HG02973 (cell line): Measurements from ENCODE around the gene C1orf122.
"Not testable (repeated sequence)": the region's sequence is repeated elsewhere in the genome, so short reads cannot be mapped to it uniquely, and the experiment has no call there.

Source experiments
- ATAC-seq: cut with Tn5 transposase; IDR thresholded peaks from one replicate; pipeline ENCODE4 v1.9.1; 2021; ENCODE audit warnings: moderate library complexity; ENCODE audit not compliant: unreplicated experiment

C1orf122 gene

DNA sequence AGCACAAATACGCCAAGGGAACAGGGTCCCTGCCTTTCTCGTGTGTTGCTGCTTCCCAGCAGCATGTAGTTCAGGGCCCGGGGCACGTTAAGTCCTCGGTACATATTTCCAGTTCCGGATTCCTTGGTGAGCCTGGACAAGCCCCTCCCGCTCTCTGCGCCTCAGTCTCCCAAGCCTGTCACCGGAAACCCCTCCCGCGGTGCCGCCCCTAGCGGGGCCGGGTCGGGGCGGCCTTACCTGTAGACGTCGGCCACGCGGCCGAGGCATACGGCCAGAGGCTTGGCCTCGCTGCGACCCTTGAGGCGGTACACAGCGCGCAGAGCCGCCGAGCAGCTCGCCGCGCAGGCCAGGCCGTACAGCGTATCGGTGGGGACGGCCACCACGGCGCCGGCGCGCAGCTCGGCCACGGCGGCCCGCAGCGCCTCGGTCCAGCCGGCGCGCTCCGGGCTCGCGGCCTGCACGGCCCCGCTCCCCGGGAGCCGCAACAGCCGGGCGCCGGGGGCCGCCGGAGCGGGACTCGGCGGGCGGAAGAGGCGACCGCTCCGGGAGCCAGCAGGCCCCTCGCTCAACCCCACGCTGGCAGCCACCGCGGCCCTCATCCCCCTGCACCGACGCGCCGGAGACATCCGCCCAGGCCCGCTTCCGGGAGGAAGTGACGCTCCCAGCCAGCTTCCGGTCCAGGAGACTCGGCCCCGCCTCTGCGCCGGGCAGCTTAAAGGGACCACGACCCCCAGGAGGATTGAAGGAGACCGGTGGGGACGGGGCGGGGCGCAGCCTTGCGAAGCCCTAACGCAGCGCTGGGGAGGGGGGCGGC, at the start of gene C1orf122, which contains the start of gene YRDC:
C1orf122 (plus strand) TSS at position 236 of the 814 bp plus-strand sequence. CDS start 615 bp downstream, outside the sequence.
YRDC (minus strand) TSS at position 654 of the 814 bp plus-strand sequence; CDS start at position 626, 28 bp downstream.
- peak; percentile 72 for ATAC-seq

DNA sequence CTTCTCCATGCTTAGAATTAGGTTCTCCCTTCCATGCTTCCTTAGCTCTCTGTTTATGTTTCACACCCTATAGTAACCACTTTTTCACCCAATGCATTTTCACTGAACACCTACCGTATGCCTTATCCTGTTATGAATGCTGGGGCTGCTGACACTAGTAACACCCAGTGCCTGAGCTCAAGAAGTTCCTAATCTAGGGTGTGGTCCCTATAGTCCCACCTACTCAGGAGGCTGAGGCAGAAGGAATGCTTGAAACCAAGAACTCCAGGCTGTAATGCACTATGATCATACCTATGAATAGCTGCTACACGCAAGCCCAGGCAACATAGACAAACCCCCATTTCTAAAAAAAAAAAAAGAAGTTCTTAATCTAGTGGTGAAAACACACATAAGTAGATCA, 48.1 kb upstream of the C1orf122 start:
- no peak for ATAC-seq

DNA sequence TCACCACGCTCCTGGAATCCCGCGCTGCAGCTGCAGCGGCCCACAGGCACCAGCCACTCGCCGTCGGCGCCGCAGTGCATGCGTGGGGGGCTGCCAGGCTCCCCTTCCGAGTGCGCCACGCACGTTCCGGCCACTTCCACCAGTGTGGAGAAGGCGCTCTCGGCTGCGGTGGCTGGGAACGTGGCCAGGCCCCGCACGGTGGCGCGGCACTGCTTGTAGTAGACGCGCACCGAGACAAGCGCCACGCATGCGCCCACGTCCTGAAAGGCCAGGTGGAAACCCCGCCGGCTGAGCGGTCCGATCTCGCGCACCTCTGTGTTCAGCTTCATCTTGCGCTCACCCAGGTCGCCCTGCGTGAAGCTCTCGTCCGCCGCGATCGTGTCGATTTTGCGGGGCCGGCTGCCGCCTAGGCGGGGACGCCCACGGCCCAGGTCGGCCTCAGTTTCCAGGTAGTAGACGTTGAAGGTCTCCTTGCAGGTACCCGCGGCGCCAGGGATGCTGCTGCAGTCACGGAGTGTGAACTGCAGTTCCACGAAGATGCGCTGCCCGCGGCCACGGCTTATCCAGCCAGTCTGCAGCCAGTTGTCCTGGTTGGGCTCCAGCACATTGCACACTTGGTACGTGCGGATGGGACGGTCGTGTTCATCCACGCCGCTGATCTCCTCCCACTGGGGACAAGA, 46.0 kb upstream of the C1orf122 start:
- no peak for ATAC-seq

DNA sequence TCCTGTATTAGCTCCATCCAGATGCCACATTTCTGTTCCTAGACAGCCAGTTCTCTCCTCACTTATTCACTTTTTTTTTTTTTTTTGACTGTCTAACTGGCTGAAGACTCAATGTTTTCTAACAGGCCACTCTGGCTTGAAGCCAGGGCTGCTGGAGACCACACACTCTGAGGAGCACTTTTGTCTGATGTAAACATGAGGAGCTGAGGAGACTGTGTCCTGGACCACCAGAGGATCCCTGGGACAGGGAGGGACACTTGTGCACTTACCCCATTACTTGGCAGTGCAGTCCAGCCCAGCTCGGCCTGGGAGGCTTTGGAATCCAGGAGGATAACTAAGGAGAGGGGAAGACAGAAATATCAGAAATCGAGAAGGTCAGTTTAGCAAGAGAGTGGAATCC, 45.1 kb upstream of the C1orf122 start:
- no peak for ATAC-seq

DNA sequence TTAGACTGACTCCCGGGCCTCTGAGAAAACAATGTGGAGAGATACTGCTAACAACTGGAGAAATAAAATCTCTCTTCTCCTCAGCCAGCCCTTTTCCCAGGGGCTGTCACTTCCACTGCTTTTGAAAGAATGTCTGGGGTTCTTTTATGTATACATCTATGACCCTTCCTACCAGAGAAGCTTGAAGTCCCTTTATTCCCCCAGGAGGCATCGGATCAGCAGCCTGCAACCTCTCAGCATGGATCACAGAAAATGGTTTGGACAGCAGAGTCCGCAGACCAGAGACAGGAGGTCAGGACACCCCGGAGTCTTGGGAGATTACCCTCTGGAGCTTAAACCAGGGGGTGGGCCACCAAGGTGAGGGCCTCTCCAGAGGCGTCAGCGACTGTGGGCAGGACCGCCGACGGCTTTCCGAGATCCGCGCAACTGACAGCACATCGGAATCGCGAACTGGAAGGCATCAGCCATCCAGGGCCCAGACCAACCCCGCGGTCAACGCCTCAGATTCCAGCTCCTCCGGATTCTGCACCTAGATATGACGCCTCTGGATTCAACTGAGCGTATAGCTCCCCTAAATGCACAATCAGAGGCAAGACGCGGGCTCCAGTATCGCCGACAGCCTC, 43.7 kb upstream of the C1orf122 start:
- ATAC-seq: no peak

DNA sequence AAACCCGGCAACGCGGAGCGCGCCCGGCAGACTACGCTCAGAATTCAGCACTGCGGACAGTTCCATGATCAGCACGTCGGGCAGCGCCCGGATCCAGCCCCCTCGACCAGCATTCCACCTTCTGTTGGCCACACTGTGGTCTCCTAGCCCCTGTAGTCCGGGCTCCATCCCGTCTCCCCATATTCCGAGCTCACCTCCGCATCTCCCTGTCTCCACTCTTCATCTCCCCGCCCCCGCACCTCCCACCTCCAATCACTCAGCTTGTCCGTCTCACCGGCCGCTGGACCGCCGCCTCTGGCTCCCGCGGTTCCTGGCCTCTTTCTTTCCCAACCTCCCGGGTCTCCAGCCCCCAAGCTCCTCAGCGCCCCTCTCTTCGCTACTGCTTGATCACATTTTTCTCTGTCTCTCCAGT, 43.2 kb upstream of the C1orf122 start:
- no peak for ATAC-seq

DNA sequence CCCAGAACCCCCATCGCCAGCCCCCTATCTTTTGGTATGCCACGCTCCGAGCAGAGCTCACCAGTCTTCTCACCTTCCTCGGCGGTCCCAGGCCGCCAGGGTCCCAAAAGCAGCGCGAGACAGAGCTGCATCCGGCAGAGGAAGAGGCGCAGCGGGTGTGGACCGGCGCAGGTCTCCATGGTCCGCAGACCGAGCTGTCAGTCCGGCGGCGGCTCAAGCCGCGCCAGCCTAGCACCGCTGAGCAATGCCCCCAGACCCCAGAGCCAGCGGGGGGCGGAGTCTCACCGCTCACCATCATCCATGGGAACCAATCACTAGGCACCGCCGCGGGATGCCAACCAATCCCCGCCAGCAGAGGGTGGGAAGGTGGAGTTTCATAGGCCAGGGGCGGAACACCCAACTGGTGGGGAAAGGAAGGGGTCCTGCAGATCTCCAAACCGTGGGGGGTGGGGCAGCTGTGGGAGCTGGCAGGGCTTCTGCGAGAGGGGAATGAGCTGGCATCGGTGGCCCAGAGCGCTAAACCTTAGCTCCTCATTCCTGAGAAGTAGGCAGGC, 42.6 kb upstream of the C1orf122 start, which contains the start of gene EPHA10:
EPHA10 (minus strand) TSS at position 233 of the 554 bp plus-strand sequence; CDS start at position 179, 54 bp downstream.
- ATAC-seq: no peak

DNA sequence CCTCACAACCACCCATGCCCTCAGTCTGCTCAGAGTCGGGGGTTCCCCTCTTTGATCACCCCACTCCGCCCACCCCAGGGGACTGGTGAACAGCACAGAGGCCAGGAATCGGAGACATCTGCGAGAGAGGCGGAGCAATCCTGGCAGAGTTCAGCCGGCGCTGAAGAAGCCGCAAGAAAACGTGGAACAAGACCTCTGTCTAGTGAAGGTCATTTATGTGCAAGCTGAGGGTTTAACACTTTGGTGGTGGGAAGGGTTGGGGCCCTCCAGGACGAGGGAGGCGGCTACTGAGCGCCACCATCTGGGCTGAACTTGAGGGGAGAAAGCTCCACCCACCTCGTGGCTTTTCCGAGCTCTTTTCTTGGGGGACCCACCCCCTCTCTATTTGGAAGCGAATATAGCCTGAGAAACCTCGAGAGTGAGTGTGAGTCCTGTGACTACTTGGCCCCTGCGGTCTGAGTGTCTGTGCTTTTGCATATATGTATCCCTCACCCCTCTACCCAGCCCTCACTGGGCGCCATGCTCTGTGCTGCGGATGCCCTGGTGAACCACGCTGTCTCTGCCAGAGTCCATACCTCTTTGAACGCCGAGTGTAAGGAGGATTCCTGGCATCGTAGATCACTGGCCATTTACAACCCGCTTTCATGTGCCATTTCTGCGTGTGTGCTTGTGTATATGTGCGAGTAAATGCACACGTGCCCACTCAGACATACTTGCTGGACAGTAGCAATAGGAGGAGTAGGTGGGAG, 41.5 kb upstream of the C1orf122 start:
- ATAC-seq: no peak

DNA sequence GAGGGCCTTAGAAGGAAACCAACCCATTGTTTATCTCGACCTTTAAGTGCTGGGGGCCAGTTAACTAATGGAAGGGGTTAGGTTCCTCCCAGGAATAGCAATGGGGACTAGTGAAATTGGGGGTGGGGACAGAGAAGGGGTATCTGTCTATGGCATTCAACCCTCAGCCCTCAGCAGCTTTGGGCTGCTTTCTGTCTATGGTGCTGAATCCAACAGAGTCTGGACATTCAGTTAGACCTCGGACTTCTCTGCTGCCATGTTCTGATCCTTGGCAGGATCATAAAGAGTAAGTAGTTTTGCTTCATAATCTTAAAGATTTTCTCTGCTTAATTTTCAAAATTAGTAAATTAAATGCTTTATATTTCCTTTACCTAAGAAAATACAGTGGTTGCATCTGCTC, 40.1 kb upstream of the C1orf122 start:
- ATAC-seq: no peak

DNA sequence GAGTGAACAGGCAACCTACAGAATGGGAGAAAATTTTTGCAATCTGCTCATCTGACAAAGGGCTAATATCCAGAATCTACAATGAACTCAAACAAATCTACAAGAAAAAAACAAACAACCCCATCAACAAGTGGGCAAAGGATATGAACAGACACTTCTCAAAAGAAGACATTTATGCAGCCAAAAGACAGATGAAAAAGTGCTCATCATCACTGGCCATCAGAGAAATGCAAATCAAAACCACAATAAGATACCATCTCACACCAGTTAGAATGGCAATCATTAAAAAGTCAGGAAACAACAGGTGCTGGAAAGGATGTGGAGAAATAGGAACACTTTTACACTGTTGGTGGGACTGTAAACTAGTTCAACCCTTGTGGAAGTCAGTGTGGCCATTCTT, 36.1 kb upstream of the C1orf122 start:
- not testable (repeated sequence) for ATAC-seq

DNA sequence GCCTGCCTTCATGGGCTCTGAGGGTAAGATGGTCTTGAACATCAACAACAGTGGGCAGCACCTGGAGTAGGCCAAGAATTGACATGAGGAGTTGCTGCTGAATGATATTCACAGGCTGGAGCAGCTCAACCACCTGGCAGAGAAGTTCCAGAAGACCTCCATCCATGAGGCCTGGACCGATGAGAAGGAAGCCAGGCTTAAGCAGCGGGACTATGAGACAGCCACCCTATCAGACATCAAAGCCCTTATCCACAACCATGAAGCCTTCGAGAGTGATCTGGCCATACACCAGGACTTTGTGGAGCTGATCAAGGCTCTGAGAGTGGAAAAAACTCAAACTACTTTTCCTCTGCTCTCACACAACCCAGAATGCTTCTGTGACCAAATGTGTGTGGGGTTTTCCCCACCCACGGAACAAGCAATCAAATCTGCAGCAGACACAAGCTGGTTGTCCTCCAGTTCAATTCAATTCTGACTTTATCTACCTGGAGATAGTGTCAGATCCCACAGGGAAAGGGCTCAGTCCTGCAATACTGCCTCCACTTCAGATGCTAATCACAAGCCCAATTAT, 30.6 kb upstream of the C1orf122 start:
- no peak for ATAC-seq

DNA sequence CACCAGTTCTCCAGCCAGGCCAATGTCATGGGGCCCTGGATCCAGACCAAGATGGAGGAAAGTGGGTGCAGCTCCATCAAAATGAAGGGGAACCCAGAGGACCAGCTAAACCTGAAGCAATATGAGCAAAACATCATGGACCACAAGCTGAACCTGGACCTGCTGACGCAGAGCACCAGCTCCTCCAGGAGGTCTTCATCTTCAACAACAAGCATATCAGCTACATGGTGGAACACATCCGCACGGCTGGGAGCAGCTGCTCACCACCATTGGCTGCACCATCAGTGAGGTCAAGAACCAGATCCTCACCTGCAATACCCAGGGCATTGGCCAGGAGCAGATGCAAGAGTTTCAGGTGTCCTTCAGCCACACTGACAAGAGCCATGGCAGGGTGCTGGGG, 28.9 kb upstream of the C1orf122 start:
- ATAC-seq: no peak

DNA sequence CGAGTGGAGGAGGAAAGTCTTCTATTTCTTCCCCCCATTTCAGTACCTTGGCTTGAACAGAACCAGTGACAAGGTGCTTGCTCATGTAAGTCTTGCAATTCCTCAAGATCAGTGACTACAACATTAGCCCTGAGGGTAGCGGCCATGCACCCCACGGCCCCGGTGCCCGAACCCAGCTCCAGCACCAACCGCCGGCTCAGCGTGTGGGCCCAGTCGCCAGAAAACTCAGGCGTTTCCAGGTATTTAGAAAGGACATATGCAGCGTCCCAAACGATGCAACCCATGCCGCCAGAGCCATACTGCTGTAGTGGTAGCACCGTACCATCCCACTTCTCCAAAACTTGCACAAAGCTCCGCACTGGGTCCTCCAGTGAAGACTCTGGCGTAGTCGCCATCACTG, 25.1 kb upstream of the C1orf122 start:
- no peak for ATAC-seq

DNA sequence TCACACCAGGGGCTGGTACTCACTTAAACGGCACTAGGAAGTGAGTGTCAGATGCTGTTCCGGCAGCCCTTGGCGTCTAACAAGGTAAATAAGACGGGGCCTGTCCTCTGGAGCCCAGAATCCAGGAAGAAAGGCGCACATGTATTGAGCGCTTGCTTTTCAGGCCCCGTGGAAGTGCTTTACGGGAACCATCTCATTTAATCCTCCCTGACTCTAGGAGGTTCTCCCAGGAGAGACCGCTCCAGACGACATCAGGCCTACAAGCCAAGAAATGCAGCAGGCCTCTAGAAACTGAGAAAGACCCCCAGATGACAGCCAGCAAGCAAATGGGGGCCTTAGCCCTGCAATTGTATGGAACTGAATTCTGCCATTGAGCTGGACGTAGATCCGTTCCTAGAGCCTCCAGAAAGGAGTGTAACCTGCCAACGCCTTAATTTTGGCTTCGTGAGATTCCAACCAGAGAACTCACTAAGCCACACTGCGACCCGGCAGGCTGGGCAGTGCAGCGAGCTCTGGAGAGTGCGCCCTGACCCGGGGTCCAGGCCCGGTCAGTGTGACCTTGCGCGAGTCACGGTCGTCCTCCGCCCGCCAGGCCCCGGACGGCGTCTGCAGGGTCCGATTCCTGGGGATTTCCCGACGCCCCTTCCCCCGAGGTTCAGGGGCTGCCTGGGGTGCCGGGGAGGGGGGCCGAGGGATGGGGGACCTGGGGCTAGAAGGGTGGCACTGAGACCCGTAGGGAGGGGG, 14.5 kb upstream of the C1orf122 start:
- no peak for ATAC-seq

DNA sequence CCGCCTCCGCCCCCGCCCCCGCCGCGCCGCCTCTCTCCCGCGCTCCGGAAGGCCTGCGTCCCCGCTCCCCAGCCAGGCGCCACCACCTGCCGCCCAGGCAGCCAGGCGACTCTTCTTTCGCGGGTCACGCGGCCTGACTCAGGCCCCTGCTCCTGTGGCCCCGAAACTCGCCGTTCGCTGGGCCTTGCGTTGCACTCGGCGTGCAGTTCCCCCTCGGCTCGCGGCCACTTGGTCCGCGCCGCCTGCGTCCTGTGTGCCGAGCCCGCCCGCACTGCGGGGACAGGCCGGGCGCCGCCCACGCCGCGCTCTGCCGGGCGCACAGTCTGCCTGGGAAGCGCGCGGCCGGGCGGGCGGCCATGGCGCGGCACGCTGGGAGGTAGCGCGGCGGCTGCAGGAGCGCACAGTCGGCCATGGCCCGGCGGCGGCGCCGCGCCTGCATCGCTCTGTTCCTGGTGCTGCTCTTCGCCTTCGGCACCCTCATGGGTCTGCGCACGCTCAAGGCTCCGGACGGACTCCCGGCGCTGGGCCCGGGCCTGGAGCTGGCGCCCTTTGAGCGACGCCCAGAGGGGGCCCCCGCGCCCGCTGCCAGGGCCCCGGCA, 13.7 kb upstream of the C1orf122 start, which contains the start of gene MANEAL:
MANEAL (plus strand) TSS at position 75 of the 599 bp plus-strand sequence; CDS start at position 411, 336 bp downstream.
- ATAC-seq: no peak

DNA sequence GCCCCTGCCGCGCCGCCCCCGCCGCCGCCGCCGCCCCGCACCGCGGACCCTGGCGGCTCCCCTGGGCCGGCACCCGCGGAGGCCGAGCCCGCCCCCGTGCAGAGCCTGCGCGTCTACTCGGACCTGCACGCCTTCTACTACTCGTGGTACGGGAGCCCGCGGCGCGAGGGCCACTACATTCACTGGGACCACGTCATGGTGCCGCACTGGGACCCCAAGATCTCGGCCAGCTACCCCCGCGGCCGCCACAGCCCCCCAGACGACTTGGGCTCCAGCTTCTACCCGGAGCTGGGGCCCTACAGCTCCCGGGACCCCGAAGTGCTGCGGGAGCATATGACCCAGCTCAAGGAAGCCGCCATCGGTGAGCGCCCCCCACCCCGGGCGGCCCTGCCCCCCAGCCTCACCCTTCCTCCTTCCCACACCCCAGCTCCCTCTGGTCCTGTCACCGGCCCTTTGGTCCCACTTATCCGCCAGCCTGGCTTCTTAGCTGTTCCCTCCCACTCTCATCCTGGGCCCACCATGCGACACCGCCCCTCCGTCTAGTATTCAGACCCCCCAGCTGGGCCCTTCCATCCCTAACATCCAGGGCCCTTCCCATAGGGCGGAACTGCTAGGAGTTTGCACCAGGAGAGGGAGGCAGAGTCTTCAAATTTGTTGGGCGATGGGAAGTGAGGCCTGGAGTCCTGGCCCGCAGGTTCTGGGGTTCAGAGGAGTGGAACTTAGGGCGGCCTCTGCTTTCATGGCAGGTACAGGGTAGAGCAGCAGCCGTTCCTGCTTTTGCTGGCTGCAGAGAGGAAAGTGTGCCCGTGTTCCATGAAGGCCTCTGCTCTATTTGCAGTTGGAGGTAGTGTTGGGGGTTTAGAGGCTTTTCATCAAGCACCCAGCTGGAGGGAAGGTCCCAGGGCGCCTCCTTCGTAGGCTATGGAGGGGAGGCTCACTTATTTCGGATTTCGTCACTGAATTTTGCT, 12.9 kb upstream of the C1orf122 start:
- ATAC-seq: no peak

DNA sequence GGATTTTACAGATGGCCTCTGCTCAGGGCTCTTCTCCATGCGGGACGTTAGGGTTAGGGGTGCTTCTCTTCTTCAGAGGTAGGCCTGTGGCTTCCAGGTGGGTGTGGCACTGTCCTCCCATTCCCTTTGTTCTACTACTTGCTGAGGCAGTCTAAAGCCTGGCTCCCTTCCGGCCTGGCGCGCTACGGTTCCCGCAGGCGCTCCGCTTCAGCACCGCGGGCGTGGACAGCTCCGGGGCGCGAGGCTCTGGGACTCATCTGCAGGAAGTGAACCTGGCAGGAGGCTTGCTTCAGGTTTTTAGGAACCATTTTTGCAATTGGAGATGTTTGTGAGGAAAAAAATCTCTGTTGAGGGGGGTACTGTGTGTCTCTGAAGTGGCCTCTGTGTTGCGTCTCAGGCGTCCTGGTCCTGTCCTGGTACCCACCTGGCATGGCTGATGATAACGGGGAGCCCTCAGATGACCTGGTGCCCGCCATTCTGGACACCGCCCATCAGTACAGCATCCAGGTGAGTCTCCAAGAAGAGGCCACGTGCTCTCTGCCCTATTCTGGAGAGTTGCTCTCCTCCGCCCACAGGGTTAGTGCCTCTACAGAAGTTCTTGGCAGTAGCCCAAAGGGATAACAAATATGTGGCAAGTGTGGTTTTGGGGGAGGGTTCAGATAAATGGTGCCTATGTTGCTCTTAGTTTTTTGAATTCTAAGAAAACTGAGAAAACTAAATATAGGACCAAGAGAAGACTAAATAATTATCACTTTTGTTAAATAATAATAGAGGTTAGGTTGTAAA, 12.1 kb upstream of the C1orf122 start:
- no peak for ATAC-seq
